MV-4-11 (cell line): Measurements from ENCODE around the gene ZBTB14.

ENCODE experiments used
- DNase-seq: peaks from one replicate; lab custom pipeline; 2025; lab: John Stamatoyannopoulos, UW

The ZBTB14 gene

GRCh38 chr18:5288517-5288935 lies 7.0 kb downstream of the ZBTB14 start:
- DNase-seq = no peak

- DNase-seq = no peak
Measured at GRCh38 chr18:5287854-5288253, 7.7 kb downstream of the ZBTB14 start.

GRCh38 chr18:5286525-5286924 lies 9.0 kb downstream of the ZBTB14 start:
- DNase-seq = no peak

GRCh38 chr18:5285326-5285725 lies 10.2 kb downstream of the ZBTB14 start:
- no peak for DNase-seq

GRCh38 chr18:5284808-5285207 lies 10.7 kb downstream of the ZBTB14 start:
- no peak for DNase-seq

- no peak for DNase-seq
Measured at GRCh38 chr18:5282770-5283169, 12.8 kb downstream of the ZBTB14 start.

GRCh38 chr18:5276947-5277346 lies 18.6 kb downstream of the ZBTB14 start:
- DNase-seq = no peak

GRCh38 chr18:5275872-5276271 lies 19.7 kb downstream of the ZBTB14 start:
- no peak for DNase-seq

- no peak for DNase-seq
Measured at GRCh38 chr18:5268874-5269273, 26.7 kb downstream of the ZBTB14 start.

GRCh38 chr18:5266721-5267120 lies 28.8 kb downstream of the ZBTB14 start:
- DNase-seq = no peak

- DNase-seq = no peak
Measured at GRCh38 chr18:5253910-5254309, 41.6 kb downstream of the ZBTB14 start.

GRCh38 chr18:5251117-5251516 lies 44.4 kb downstream of the ZBTB14 start:
- DNase-seq = no peak

- no peak for DNase-seq
Measured at GRCh38 chr18:5250603-5251002, 44.9 kb downstream of the ZBTB14 start.

- DNase-seq = no peak
Measured at GRCh38 chr18:5244941-5245340, 50.6 kb downstream of the ZBTB14 start.

- DNase-seq = no peak
Measured at GRCh38 chr18:5239447-5239846, 56.1 kb downstream of the ZBTB14 start.
